ENCODE results near the gene SLC16A3.

Gene SLC16A3

DNA sequence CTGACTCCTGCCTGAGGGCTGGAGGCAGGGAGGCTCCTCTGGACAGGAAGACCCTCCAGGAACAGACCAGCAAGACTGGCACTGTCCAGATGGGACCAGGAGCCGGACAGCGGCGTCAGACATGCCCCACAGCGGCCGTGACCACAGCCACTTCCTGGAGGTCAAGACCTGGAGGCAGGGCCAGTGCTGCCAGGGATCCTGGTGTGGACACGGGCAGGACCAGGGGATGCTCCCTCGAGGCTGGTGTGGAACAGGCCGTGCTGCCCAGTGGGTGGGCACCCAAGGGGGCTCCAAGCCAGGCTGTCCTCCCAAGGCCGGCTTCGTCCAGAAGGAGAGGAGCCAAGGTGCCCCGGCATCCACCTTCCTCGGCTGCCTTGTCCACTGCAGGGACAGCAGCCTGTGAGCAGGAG is 11.7 kb upstream of the SLC16A3 start:
- Histone ChIP-seq H3K9ac (ENCODE audit: low read length) (no peak overlapping the region), H3K4ac (ENCODE audit: low read depth, low read length) (peak overlapping the region; percentile 41), H3K27ac (ENCODE audit: low read depth, low read length) (peak overlapping the region; percentile 42), H3K14ac (ENCODE audit: low read length) (peak overlapping the region; percentile 59), H4K8ac (ENCODE audit: low read depth, low read length) (peak overlapping the region; percentile 75), H3K36me3 (ENCODE audit: control insufficient read depth in 1 of 2, insufficient read depth in 2 of 2, low read length in 2 of 2) (no peaks in the 10 kb centered on the region), H4K91ac (ENCODE audit: low read depth, low read length) (peak overlapping the region; percentile 97), H2AFZ (ENCODE audit: insufficient read depth, low read length, poor library complexity) (peak overlapping the region; percentile 2), H3K79me2 (ENCODE audit: control insufficient read depth, insufficient read depth, low read length, poor library complexity) (peaks cover 8% of the 10 kb centered on the region), H2BK5ac (ENCODE audit: low read depth, low read length, poor library complexity) (peak overlapping the region; percentile 58), H4K12ac (ENCODE audit: low read depth, low read length) (peak overlapping the region; percentile 6), H2AK5ac (ENCODE audit: low read length) (peak overlapping the region; percentile 90), H3K79me1 (ENCODE audit: low read length) (peaks cover 28% of the 10 kb centered on the region), H3K4me2 (ENCODE audit: low read length) (no peak overlapping the region), H3K9me3 (ENCODE audit: insufficient read depth, low read depth, low read length) (no peaks in the 10 kb centered on the region), H3K18ac (ENCODE audit: low read length) (peak overlapping the region; percentile 51), H3K4me3 (ENCODE audit: low read depth, low read length) (no peak overlapping the region), H3K27me3 (ENCODE audit: insufficient read depth, low read length) (no peaks in the 10 kb centered on the region), H2BK120ac (ENCODE audit: insufficient read depth, low read length, poor library complexity) (peak overlapping the region; percentile 87), H2BK12ac (ENCODE audit: low read length) (peak overlapping the region; percentile 93), H3K23ac (ENCODE audit: low read length) (no peak overlapping the region), H3K4me1 (ENCODE audit: control insufficient read depth in 1 of 2, insufficient read depth in 2 of 2, low read length in 2 of 2) (peaks cover 21 to 27% of the 10 kb centered on the region in 2 experiments)
- peak in 1 of 2 donors; percentile 39 for DNase-seq
- no CpG with 5 or more reads among the region's 12 CpGs for WGBS (ENCODE audit: extremely low coverage, insufficient coverage, insufficient read length)

DNA sequence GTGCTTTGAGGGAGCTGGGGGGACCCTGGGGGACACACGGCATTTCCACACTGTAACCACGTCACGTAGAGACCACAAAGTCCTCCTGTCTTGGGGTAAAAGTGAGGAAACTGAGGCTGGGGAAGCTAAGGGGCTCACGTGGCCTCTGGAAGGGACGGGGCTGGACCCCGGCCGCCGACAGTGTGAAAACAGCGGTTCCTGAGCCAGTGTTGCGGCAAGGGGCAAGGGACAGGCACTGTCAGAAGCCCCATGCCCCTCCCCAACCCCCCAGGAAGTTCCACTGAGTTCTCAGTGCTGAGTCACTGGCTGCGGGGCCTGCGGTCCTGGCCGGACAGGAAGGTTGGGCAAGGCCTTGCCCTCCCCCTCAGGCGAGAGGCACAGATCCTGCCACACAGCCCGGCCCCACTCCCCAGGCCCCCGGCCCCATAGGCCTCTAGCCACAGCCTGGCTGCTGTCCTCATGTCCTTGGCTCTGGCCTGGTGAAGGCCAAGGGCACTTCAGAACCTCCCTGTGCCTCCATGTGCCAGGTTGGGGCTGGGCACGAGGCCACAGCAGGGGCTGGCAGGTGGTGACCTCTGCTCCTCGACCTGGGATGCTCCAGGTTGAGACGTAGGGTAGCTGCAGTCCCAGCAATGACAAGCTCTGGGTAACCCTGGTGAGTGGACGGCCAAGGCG is 11.2 kb upstream of the SLC16A3 start:
- H2BK12ac ChIP-seq (ENCODE audit: low read length) = peak overlapping the region; percentile 100
- H2AK5ac ChIP-seq (ENCODE audit: low read length) = peak overlapping the region; percentile 98
- peak overlapping the region; percentile 95 for H4K8ac ChIP-seq (ENCODE audit: low read depth, low read length)
- H3K9ac ChIP-seq (ENCODE audit: low read length) = no peak overlapping the region
- H3K79me2 ChIP-seq (ENCODE audit: control insufficient read depth, insufficient read depth, low read length, poor library complexity) = peaks cover 8% of the 10 kb centered on the region
- no peak overlapping the region for H3K4me2 ChIP-seq (ENCODE audit: low read length)
- WGBS (ENCODE audit: extremely low coverage, insufficient coverage, insufficient read length) = no CpG with 5 or more reads among the region's 21 CpGs
- H3K18ac ChIP-seq (ENCODE audit: low read length) = peak overlapping the region; percentile 99
- no peak overlapping the region for H3K23ac ChIP-seq (ENCODE audit: low read length)
- H4K12ac ChIP-seq (ENCODE audit: low read depth, low read length) = peak overlapping the region; percentile 75
- H2AFZ ChIP-seq (ENCODE audit: insufficient read depth, low read length, poor library complexity) = peak overlapping the region; percentile 73
- peak; percentile 85 to 87 for DNase-seq
- H3K9me3 ChIP-seq (ENCODE audit: insufficient read depth, low read depth, low read length) = no peaks in the 10 kb centered on the region
- H2BK120ac ChIP-seq (ENCODE audit: insufficient read depth, low read length, poor library complexity) = peak overlapping the region; percentile 99
- H3K4ac ChIP-seq (ENCODE audit: low read depth, low read length) = peak overlapping the region; percentile 90
- no peaks in the 10 kb centered on the region for H3K27me3 ChIP-seq (ENCODE audit: insufficient read depth, low read length)
- H3K27ac ChIP-seq (ENCODE audit: low read depth, low read length) = peak overlapping the region; percentile 65
- peak overlapping the region; percentile 58 for H2BK5ac ChIP-seq (ENCODE audit: low read depth, low read length, poor library complexity)
- H3K14ac ChIP-seq (ENCODE audit: low read length) = peak overlapping the region; percentile 96
- H3K4me3 ChIP-seq (ENCODE audit: low read depth, low read length) = no peak overlapping the region
- peaks cover 21 to 27% of the 10 kb centered on the region in 2 experiments for H3K4me1 ChIP-seq (ENCODE audit: control insufficient read depth in 1 of 2, insufficient read depth in 2 of 2, low read length in 2 of 2)
- peaks cover 24% of the 10 kb centered on the region for H3K79me1 ChIP-seq (ENCODE audit: low read length)
- peak overlapping the region; percentile 97 for H4K91ac ChIP-seq (ENCODE audit: low read depth, low read length)
- H3K36me3 ChIP-seq (ENCODE audit: control insufficient read depth in 1 of 2, insufficient read depth in 2 of 2, low read length in 2 of 2) = no peaks in the 10 kb centered on the region

GRCh38 chr17:82218349-82219075 is 10.3 kb upstream of the SLC16A3 start:
- no peak overlapping the region for H4K8ac ChIP-seq (ENCODE audit: low read depth, low read length)
- H3K4me3 ChIP-seq (ENCODE audit: low read depth, low read length) = no peak overlapping the region
- H2BK120ac ChIP-seq (ENCODE audit: insufficient read depth, low read length, poor library complexity) = peak overlapping the region; percentile 43
- peak overlapping the region; percentile 92 for H2AK5ac ChIP-seq (ENCODE audit: low read length)
- no peak overlapping the region for H2AFZ ChIP-seq (ENCODE audit: insufficient read depth, low read length, poor library complexity)
- no peak overlapping the region for H3K4me2 ChIP-seq (ENCODE audit: low read length)
- peaks cover 4% of the 10 kb centered on the region for H3K79me2 ChIP-seq (ENCODE audit: control insufficient read depth, insufficient read depth, low read length, poor library complexity)
- peak overlapping the region; percentile 54 for H3K14ac ChIP-seq (ENCODE audit: low read length)
- H3K4ac ChIP-seq (ENCODE audit: low read depth, low read length) = no peak overlapping the region
- no peak overlapping the region for H3K27ac ChIP-seq (ENCODE audit: low read depth, low read length)
- no peak for DNase-seq
- H2BK5ac ChIP-seq (ENCODE audit: low read depth, low read length, poor library complexity) = no peak overlapping the region
- no peak overlapping the region for H3K23ac ChIP-seq (ENCODE audit: low read length)
- no CpG with 5 or more reads among the region's 32 CpGs for WGBS (ENCODE audit: extremely low coverage, insufficient coverage, insufficient read length)
- H3K36me3 ChIP-seq (ENCODE audit: control insufficient read depth in 1 of 2, insufficient read depth in 2 of 2, low read length in 2 of 2) = no peaks in the 10 kb centered on the region
- no peaks in the 10 kb centered on the region for H3K9me3 ChIP-seq (ENCODE audit: insufficient read depth, low read depth, low read length)
- H2BK12ac ChIP-seq (ENCODE audit: low read length) = peak overlapping the region; percentile 75
- no peak overlapping the region for H4K12ac ChIP-seq (ENCODE audit: low read depth, low read length)
- H3K9ac ChIP-seq (ENCODE audit: low read length) = no peak overlapping the region
- H3K18ac ChIP-seq (ENCODE audit: low read length) = no peak overlapping the region
- H4K91ac ChIP-seq (ENCODE audit: low read depth, low read length) = peak overlapping the region; percentile 97
- H3K27me3 ChIP-seq (ENCODE audit: insufficient read depth, low read length) = no peaks in the 10 kb centered on the region
- H3K4me1 ChIP-seq (ENCODE audit: control insufficient read depth in 1 of 2, insufficient read depth in 2 of 2, low read length in 2 of 2) = peaks cover 18 to 22% of the 10 kb centered on the region in 2 experiments
- H3K79me1 ChIP-seq (ENCODE audit: low read length) = peaks cover 18% of the 10 kb centered on the region

DNA sequence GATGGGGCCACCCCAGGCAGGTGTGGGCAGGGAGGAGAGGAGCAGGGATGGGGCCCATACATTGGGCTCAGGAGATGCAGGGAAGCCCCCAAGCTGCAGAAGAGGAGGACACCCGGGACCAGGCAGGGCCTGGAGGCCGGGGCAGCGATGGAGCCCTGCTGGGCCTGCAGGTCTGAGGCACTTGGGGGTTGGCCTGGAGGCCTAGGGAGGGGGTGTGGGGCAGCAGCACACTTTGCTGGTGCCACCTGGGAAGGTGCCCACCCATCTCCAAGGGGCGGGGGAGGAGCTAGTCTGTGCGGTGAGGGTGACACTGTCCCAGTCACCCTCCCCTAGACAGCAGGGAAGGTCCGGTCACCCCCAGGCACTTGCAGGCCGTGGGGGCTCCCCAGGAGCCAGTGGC is 9.8 kb upstream of the SLC16A3 start:
- Histone ChIP-seq H3K4me3 (ENCODE audit: low read depth, low read length) (no peak overlapping the region), H2BK5ac (ENCODE audit: low read depth, low read length, poor library complexity) (no peak overlapping the region)

More for the DNA sequence above, 9.8 kb upstream of the SLC16A3 start:
- Histone ChIP-seq H3K36me3 (ENCODE audit: control insufficient read depth in 1 of 2, insufficient read depth in 2 of 2, low read length in 2 of 2) (no peaks in the 10 kb centered on the region), H3K23ac (ENCODE audit: low read length) (no peak overlapping the region), H3K4ac (ENCODE audit: low read depth, low read length) (no peak overlapping the region), H3K4me1 (ENCODE audit: control insufficient read depth in 1 of 2, insufficient read depth in 2 of 2, low read length in 2 of 2) (peaks cover 17 to 20% of the 10 kb centered on the region in 2 experiments), H3K4me2 (ENCODE audit: low read length) (no peak overlapping the region), H3K9me3 (ENCODE audit: insufficient read depth, low read depth, low read length) (no peaks in the 10 kb centered on the region), H3K18ac (ENCODE audit: low read length) (no peak overlapping the region), H3K79me1 (ENCODE audit: low read length) (peaks cover 17% of the 10 kb centered on the region), H3K27ac (ENCODE audit: low read depth, low read length) (no peak overlapping the region), H4K91ac (ENCODE audit: low read depth, low read length) (peak overlapping the region; percentile 97), H3K79me2 (ENCODE audit: control insufficient read depth, insufficient read depth, low read length, poor library complexity) (peaks cover 4% of the 10 kb centered on the region), H2AK5ac (ENCODE audit: low read length) (peak overlapping the region; percentile 45), H3K27me3 (ENCODE audit: insufficient read depth, low read length) (no peaks in the 10 kb centered on the region), H3K14ac (ENCODE audit: low read length) (no peak overlapping the region), H2AFZ (ENCODE audit: insufficient read depth, low read length, poor library complexity) (no peak overlapping the region), H4K8ac (ENCODE audit: low read depth, low read length) (no peak overlapping the region), H2BK12ac (ENCODE audit: low read length) (peak overlapping the region; percentile 75), H2BK120ac (ENCODE audit: insufficient read depth, low read length, poor library complexity) (peak overlapping the region; percentile 5), H3K9ac (ENCODE audit: low read length) (no peak overlapping the region), H4K12ac (ENCODE audit: low read depth, low read length) (no peak overlapping the region)
- WGBS (ENCODE audit: extremely low coverage, insufficient coverage, insufficient read length) = no CpG with 5 or more reads among the region's 7 CpGs
- DNase-seq = no peak

Measured in trophoblast cell (in vitro differentiated cells and primary cell).